Activated CD8-positive, alpha-beta memory T cell treated with anti-CD3 and anti-CD28 coated beads, Interleukin-2, amount 50 U/mL, for 48 hours (primary cell): ENCODE results near the gene BCKDHA.
"Not testable (repeated sequence)": the region's sequence is repeated elsewhere in the genome, so short reads cannot be mapped to it uniquely, and the experiment has no call there.

Experiments used
- DNase-seq: peaks from one replicate; pipeline ENCODE4 v3.0.0-alpha.2; 2020

Gene BCKDHA

DNA sequence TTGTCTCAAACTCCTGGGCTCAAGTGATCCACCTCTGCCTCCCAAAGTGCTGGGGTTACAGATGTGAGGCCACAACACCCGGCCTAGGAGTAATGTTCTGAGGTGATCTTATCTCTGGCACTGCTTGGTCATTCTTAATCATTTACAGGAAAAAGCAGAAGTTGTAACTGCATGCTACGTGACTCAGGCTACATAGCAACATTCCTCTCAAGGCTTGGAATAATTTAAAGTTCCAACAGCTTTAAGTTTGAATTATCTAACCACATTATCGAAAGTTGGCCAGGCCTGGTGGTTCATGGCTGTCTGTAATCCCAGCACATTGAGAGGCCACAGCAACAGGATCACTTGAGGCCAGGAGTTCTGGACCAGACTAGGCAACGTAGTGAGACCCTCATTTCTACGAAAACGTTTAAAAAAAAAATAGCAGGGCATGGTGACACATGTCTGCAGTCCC is 29.7 kb upstream of the BCKDHA start:
- no peak for DNase-seq

DNA sequence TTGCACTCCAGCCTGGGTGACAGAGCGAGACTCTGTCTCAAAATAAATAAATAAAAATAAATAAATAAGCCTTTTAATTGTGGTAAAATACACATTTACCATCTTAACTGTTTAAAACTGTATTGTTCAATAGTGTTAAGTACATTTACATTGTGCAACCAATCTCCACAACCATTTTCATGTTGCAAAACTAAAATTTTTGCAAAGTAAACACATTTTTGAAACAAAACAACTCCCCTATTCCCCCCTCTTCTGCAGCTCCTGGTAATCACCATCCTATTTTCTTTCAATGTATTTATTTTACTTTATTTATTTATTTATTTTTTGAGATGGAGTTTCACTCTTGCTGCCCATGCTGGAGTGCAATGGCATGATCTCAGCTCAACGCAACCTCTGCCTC is 27.8 kb upstream of the BCKDHA start:
- no peak for DNase-seq

- not testable (repeated sequence) for DNase-seq
Observed at GRCh38 chr19:41371119-41371518, 26.5 kb upstream of the BCKDHA start.

DNA sequence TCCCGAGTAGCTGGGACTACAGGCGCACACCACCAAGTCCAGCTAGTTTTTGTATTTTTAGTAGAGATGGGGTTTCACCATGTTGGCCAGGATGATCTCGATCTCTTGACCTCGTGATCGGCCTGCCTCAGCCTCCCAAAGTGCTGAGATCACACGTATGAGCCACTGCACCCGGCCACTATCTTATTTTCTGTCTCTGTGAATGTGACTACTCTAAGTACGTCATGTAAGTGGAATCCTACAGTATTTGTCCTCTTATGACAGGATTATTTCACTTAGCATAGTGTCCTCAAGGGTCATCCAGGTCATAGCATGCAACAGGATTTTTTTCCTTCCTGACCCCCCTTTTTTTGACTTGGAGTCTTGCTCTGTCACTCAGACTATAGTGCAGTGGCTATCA is 26.1 kb upstream of the BCKDHA start:
- DNase-seq: no peak

GRCh38 chr19:41372501-41372900 is 25.1 kb upstream of the BCKDHA start:
- DNase-seq: no peak

GRCh38 chr19:41373993-41374392 is 23.6 kb upstream of the BCKDHA start:
- DNase-seq: no peak

GRCh38 chr19:41376241-41376997 is 21.2 kb upstream of the BCKDHA start, which contains the start of gene TMEM91:
Gene TMEM91 (plus strand): TSS chr19:41376533. CDS start chr19:41378310, 1,777 bp downstream.
- no peak for DNase-seq

GRCh38 chr19:41376998-41377365 is 20.6 kb upstream of the BCKDHA start:
- DNase-seq: no peak

GRCh38 chr19:41377977-41378709 is 19.5 kb upstream of the BCKDHA start:
- no peak for DNase-seq

- not testable (repeated sequence) for DNase-seq
Observed at GRCh38 chr19:41381536-41381935, 16.1 kb upstream of the BCKDHA start.

DNA sequence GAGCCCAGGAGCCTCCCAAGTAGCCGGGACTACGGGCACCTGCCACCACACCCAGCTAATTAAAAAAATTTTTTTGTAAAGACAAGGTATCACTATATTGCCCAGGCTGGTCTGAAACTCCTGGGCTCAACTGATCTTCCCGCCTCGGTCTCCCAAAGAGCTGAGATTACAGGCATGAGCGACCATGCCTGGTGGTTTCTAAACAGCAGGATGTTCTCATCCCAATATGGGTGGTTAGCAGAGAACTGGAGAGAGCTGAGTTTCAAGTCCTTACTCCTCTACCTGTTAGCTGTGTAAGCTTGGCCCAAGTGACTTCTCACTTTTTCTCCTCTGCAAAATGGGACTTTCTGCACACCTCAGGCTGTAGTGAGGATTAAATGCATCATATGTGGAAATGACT is 13.3 kb upstream of the BCKDHA start:
- no peak for DNase-seq

GRCh38 chr19:41386442-41386841 is 11.2 kb upstream of the BCKDHA start:
- DNase-seq: no peak

DNA sequence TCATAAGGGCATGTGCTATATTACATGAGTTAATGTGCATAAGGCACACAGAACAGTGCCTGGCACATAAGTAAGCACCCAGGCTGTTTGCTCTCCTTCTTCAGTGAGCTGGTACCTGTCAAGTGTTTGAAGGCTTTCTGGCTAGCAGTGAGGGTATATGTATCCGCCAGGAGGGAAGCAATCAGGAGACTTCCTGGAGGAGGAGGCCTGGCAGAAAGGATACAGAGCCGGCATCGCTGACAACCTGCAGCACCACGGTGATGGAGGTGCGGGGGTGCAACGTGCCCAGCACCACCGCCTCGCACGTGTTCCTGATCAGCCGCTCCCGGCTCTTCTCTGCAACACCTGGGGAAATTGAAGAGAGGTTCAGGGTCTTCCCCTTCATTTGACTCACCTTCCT is 6.0 kb upstream of the BCKDHA start:
- DNase-seq: no peak

GRCh38 chr19:41392775-41393174 is 4.8 kb upstream of the BCKDHA start:
- DNase-seq: no peak

DNA sequence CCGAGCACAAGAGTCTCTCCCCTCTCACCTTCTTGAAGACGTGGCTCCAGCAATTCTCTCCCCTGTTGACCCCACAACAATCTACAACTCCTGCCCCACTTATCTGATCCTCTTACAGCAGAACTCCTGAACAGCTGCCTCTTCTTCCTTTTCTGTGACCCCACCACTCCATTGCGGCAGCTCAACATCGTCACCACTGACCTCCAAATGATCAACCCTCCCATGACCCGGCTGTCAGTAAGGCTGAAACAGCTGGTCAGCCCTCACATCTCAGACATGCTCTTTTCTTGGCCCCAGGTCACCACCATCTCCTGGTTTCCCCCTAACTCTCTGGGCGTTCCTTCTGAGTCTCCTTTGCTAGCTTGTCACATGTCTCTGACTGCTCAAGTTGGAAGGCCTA is 2.3 kb upstream of the BCKDHA start:
- no peak for DNase-seq

DNA sequence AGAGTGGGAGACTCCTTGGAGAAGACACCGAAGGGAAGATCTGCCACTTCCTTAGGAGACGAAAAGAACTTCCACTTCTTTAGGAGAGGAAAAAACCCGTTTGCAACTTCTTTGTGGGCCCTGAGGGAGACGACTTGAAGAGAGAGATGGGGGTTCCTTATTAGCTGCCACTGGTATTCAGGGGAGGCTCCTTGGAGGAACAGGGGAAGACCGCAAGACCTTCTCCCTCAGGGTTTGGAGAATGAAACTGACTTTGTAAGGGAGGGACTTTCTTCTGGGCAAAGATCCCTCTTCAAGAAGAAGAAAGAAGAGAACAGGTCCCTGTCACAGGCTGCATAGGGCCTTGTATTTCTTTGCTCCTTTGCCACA is 416 bp downstream of the BCKDHA start:
- DNase-seq: no peak

- DNase-seq: no peak
Observed at GRCh38 chr19:41398598-41398997, 980 bp downstream of the BCKDHA start.

GRCh38 chr19:41399091-41399490 is 1.5 kb downstream of the BCKDHA start:
- DNase-seq: no peak

DNA sequence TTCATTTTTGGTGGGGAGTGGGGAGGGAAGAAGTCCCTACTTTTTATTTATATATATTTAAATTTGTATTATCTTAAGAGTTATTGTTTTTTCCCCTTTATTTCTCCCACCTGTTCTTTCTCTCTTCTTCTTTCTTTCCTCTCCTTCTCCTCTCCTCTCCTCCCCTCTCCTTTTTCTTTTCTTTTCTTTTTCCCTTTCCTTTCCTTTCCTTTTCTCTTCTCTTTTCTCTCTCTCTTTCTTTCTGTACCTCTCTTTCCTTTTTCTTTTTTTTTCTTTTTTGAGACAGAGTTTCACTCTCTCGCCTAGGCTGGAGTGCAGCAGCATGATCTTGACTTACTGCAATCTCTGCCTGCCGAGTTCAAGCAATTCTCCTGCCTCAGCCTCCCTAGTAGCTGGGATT is 1.9 kb downstream of the BCKDHA start:
- DNase-seq: no peak

DNA sequence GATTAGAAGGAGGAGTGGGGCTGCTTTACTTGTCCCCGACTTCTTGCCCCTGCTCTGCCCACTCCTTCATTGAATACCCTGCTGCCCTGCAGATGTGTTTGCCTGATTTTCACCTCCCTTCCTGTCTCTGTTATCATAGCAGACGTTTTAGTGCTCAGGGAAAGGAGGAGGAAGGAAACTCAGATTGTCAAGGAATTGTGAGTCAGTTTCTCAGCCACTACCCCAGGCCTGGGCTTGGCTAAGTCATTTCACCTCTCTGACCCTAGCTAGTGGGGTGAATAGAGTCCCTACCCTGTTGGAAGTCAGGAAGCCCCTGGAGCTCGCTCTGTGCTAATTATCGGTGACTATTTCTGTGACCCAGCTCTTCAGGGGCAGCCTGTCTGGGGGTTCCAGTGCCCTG is 3.9 kb downstream of the BCKDHA start:
- DNase-seq: no peak

- DNase-seq: no peak
Observed at GRCh38 chr19:41402010-41402409, 4.4 kb downstream of the BCKDHA start.

DNA sequence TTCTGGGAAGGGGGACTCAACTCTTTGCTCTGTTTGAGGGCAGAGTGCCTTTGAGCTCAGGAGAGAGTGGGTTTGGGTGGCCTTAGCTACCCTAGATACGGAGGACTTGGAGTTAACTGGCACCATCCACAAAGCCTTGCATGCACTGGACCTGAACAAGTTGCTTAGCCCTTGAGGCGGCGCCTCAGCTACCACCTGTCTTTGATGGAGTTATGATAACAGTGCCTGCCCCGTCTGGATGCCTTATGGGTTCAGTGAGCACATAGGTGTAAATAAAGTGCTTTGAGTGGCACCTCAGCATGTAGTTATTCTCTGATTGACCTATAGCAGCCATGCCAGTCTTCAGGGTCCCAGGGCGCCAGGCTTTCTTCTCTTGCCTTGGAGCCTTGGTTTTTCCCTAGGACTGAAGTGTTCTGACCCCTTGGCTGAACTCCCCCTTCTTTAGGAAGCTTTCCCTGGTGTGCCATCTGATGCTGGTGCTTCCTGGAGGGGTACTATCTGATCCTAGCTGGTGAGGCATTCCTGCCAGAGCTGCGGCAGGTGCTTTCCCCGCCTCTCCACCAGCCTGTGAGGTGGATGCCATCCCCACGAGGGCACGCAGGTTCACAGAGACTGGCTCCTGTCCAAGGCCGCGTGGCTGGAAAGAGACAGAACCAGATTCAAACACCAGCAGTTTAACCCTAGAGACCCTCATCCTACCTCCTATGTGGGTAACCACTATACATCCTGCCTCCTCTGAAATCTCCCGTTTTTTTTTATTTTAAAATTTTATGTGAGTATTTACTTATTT is 5.8 kb downstream of the BCKDHA start:
- no peak for DNase-seq

GRCh38 chr19:41405776-41406175 is 8.2 kb downstream of the BCKDHA start:
- DNase-seq: no peak

- no peak for DNase-seq
Observed at GRCh38 chr19:41407271-41407670, 9.7 kb downstream of the BCKDHA start.
